WERI-Rb-1 (cell line): ENCODE measurements around the gene KCND2.

Experiments used
- DNase-seq: peaks from one replicate; pipeline ENCODE4 v3.0.0-alpha.2; 2020
- H3K27ac ChIP-seq: fragments of 250-450 bp; sonication (Bioruptor Pico); 2 replicates; pipeline ENCODE4 v1.5.1; 2020; ENCODE audit warnings: mild to moderate bottlenecking, moderate library complexity
- H3K27me3 ChIP-seq: fragments of 250-450 bp; sonication (Bioruptor Pico); 2 replicates; pipeline ENCODE4 v1.5.1; 2021; ENCODE audit warnings: mild to moderate bottlenecking, low read depth, moderate library complexity; ENCODE audit not compliant: insufficient read depth, severe bottlenecking
- H3K36me3 ChIP-seq: fragments of 250-450 bp; sonication (Bioruptor Pico); 2 replicates; pipeline ENCODE4 v1.5.1; 2020; ENCODE audit warnings: mild to moderate bottlenecking, moderate library complexity
- H3K4me3 ChIP-seq: 2 replicates; pipeline ENCODE4 v1.5.1; 2011; ENCODE audit warnings: low read depth, mild to moderate bottlenecking, control low read depth, low read length
- H3K9me3 ChIP-seq: fragments of 250-450 bp; sonication (Bioruptor Pico); 2 replicates; pipeline ENCODE4 v1.5.1; 2021; ENCODE audit warnings: mild to moderate bottlenecking, moderate library complexity; ENCODE audit not compliant: severe bottlenecking
- TF ChIP-seq, protein P1 (sequence below): IDR thresholded peaks from 2 replicates; pipeline ENCODE4 v1.5.1; 2011; ENCODE audit warnings: low read depth, mild to moderate bottlenecking, control low read depth, inconsistent platforms, low read length

KCND2 gene

DNA sequence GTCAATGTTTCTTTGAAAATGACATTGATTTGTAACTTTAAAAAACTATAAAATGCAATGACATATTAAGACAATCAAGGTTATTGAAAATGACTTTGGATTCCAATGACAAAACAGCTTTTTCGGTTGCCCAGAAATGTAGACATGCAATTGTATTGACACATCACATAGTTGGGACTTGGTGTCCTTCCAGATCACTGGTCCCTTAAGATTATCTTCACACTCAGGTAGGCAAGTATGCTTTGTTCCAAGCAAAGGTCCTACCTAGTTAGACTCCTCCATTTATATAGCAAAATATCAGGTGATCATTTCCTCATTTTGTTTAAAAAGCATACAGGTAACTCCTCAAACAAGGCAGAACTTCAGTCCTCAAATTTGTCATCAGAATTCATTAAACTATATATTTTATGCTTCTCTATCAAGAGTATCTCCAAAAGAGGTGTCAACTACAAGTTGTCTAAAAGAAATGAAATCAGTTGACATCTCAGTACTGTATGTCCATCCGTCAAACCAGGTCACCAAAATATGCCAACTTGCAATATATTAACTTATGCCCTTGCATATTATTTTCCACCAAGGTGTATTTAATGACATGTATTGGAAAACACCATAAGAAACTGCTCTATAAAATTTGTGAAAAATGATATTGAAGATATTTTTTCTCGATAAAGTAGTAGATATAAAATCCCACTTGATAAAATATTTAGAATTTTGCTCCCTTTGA, 520.4 kb downstream of the KCND2 start:
- Histone ChIP-seq H3K4me3 (no peak overlapping the region), H3K27me3 (no peaks in the 10 kb centered on the region), H3K36me3 (no peaks in the 10 kb centered on the region), H3K9me3 (no peaks in the 10 kb centered on the region), H3K27ac (no peak overlapping the region)
- DNase-seq: no peak
- TF ChIP-seq, protein P1, sequence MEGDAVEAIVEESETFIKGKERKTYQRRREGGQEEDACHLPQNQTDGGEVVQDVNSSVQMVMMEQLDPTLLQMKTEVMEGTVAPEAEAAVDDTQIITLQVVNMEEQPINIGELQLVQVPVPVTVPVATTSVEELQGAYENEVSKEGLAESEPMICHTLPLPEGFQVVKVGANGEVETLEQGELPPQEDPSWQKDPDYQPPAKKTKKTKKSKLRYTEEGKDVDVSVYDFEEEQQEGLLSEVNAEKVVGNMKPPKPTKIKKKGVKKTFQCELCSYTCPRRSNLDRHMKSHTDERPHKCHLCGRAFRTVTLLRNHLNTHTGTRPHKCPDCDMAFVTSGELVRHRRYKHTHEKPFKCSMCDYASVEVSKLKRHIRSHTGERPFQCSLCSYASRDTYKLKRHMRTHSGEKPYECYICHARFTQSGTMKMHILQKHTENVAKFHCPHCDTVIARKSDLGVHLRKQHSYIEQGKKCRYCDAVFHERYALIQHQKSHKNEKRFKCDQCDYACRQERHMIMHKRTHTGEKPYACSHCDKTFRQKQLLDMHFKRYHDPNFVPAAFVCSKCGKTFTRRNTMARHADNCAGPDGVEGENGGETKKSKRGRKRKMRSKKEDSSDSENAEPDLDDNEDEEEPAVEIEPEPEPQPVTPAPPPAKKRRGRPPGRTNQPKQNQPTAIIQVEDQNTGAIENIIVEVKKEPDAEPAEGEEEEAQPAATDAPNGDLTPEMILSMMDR: no peak

DNA sequence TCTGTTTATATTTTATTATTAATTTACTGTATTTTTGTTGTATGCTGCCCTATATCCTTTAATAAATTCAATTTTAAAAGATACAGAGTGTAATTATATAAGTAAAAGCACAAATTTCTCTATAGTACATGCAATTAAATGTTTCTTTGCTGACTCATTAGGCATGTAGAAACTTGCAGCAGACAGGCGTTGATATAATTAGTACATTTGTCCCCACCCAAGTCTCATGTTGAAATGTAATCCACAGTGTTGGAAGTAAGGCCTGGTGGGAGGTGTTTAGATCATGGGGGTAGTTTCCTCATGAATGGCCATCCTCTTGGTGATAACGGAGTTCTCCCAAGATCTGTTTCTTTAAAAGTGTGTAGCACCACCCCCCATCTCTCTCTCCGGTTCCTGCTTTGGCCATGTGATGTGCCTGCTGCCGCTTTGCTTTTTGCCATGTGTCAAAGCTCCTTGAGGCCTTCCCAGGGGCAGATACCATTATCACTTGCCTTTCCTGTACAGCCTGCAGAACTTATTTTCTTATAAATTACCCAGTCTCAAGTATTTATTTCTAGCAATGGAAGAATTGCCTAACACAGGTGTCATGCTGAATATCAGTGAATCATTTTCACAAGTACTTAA, 521.2 kb downstream of the KCND2 start:
- H3K36me3 ChIP-seq: no peaks in the 10 kb centered on the region
- no peak overlapping the region for H3K27ac ChIP-seq
- H3K9me3 ChIP-seq: no peaks in the 10 kb centered on the region
- H3K27me3 ChIP-seq: no peaks in the 10 kb centered on the region
- no peak overlapping the region for H3K4me3 ChIP-seq
- TF ChIP-seq, protein P1: no peak
- no peak for DNase-seq

DNA sequence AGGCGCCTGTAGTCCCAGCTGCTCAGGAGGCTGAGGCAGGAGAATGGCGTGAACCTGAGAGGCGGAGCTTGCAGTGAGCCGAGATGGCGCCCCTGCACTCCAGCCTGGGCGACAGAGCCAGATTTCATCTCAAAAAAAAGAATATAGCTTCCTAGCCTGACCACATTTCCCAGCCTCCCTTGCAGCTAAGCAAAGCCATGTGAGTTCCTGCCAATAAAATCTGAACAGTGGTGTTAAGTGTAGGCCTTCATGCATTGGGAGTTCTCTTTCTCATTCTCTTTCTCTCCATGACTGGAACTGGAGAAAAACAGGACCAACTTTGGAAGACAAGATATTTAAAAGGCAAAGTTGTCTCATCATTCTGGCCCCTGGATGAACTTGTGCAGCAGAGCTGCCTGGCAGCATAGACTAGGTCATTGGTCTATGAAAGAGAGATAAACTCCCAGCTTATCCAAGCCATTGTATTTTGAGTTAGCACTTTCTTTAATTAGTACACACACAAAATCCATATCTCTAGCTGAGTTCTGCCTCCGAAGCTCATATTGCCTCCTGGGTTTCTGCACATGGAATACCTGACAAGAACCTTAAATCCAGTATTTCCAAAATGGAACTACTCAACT, 524.2 kb downstream of the KCND2 start:
- H3K27me3 ChIP-seq: no peaks in the 10 kb centered on the region

DNA sequence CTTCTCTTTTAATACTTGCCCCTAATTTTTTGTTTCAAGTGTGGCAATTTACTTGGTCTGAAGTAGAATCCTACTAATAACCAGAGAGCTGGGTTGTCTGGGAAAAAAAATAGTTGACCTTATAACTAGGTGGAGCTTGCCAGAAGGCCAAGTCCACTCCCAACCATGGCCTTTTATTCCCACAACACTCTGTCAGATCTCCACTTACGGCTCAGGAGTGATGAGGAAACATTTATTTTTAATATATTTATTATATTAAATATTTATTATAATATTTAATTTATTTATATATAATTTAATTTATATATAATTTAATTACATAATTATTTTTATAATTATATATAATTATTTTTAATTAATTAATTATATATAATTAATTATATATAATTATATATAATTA, 526.2 kb downstream of the KCND2 start:
- Histone ChIP-seq H3K4me3 (no peak overlapping the region), H3K9me3 (no peaks in the 10 kb centered on the region), H3K36me3 (no peaks in the 10 kb centered on the region), H3K27ac (no peak overlapping the region), H3K27me3 (no peaks in the 10 kb centered on the region)
- TF ChIP-seq, protein P1: no peak
- no peak for DNase-seq

More for the DNA sequence above, 524.2 kb downstream of the KCND2 start:
- Histone ChIP-seq H3K27ac (no peak overlapping the region), H3K36me3 (no peaks in the 10 kb centered on the region), H3K9me3 (no peaks in the 10 kb centered on the region), H3K4me3 (no peak overlapping the region)
- TF ChIP-seq, protein P1: no peak
- no peak for DNase-seq
